Sigmoid colon (tissue), 4 donors: ENCODE results near the gene LPAR3.

ENCODE experiments used
- EP300 ChIP-seq, 4 donors: sonication (generic); formaldehyde crosslinking; IDR thresholded peaks; one replicate each; pipeline ENCODE4 v1.6.1; 2017; ENCODE audit warnings: antibody characterized with exemption in 4 of 4
- POLR2A ChIP-seq, 2 donors: fragments of 450-650 bp; IDR thresholded peaks; one replicate each; pipeline ENCODE4 v1.6.1; 2016; ENCODE audit warnings: antibody characterized with exemption in 2 of 2, mild to moderate bottlenecking in 2 of 2, moderate library complexity in 2 of 2
- TF ChIP-seq, protein P1 (sequence below), 4 experiments: fragments of 450-650 bp in 3 of 4; fragments of 200-600 bp in 1 of 4; IDR thresholded peaks; one replicate each; pipeline ENCODE4 v1.5.1; 2016 to 2019; ENCODE audit warnings: antibody characterized with exemption in 4 of 4, mild to moderate bottlenecking in 3 of 4, moderate library complexity in 2 of 4

DNA sequence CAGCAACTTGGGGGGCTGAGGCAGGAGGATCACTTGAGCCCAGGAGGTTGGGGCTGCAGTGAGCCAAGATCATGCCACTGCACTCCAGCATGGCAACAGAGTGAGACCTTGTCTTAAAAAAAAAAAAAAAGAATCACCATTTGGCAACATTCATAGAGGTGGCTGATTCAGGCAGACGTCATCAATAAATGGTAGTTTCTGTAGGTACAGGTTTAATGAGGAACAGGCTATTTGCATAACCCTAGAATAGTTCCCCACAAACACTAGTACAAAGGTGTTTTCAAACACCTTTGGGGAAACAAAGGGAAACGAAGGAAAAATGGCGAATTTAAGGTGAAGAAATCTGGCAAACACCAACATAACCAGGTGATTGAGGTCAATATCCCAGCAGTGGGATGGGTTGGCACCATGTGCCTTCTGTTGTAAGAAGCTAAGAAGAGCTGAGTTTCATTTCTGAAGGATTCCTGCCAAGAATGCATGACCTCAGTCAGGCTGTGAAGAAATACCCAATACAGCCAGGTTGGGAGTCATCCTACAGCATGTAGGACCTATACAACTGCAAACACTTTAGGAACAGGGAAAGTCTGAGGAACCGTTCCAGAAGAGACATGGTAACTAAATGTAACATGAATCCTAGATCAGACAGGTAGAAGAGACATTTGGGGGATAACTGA is 5.6 kb downstream of the LPAR3 start:
- TF ChIP-seq POLR2A (IDR thresholded peaks at IDR 0.05) (no peak), EP300 (IDR thresholded peaks at IDR 0.05) (no peak)
- TF ChIP-seq, protein P1, sequence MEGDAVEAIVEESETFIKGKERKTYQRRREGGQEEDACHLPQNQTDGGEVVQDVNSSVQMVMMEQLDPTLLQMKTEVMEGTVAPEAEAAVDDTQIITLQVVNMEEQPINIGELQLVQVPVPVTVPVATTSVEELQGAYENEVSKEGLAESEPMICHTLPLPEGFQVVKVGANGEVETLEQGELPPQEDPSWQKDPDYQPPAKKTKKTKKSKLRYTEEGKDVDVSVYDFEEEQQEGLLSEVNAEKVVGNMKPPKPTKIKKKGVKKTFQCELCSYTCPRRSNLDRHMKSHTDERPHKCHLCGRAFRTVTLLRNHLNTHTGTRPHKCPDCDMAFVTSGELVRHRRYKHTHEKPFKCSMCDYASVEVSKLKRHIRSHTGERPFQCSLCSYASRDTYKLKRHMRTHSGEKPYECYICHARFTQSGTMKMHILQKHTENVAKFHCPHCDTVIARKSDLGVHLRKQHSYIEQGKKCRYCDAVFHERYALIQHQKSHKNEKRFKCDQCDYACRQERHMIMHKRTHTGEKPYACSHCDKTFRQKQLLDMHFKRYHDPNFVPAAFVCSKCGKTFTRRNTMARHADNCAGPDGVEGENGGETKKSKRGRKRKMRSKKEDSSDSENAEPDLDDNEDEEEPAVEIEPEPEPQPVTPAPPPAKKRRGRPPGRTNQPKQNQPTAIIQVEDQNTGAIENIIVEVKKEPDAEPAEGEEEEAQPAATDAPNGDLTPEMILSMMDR (IDR thresholded peaks at IDR 0.05): no peak
